ENCODE results near the gene COL23A1.

Gene COL23A1

GRCh38 chr5:178479261-178479660 lies 110.9 kb downstream of the COL23A1 start:
- no peak overlapping the region for H3K4me3 ChIP-seq (replicated peaks; ENCODE audit: low read depth, low read length)
- DNase-seq (ENCODE audit: extremely low read depth, low read depth) = no peak
- no peak for TF ChIP-seq CTCF (IDR thresholded peaks at IDR 0.05; ENCODE audit: low read depth, low read length, missing control alignments)

GRCh38 chr5:178478370-178478769 lies 111.8 kb downstream of the COL23A1 start:
- no peak overlapping the region for H3K4me3 ChIP-seq (replicated peaks; ENCODE audit: low read depth, low read length)
- TF ChIP-seq CTCF (IDR thresholded peaks at IDR 0.05; ENCODE audit: low read depth, low read length, missing control alignments) = no peak
- no peak for DNase-seq (ENCODE audit: extremely low read depth, low read depth)

GRCh38 chr5:178477802-178478201 lies 112.4 kb downstream of the COL23A1 start:
- H3K4me3 ChIP-seq (replicated peaks; ENCODE audit: low read depth, low read length) = no peak overlapping the region
- no peak for DNase-seq (ENCODE audit: extremely low read depth, low read depth)
- no peak for TF ChIP-seq CTCF (IDR thresholded peaks at IDR 0.05; ENCODE audit: low read depth, low read length, missing control alignments)

GRCh38 chr5:178476972-178477754 lies 113.0 kb downstream of the COL23A1 start:
- DNase-seq (ENCODE audit: extremely low read depth, low read depth) = no peak
- H3K4me3 ChIP-seq (replicated peaks; ENCODE audit: low read depth, low read length) = no peak overlapping the region
- TF ChIP-seq CTCF (IDR thresholded peaks at IDR 0.05; ENCODE audit: low read depth, low read length, missing control alignments) = no peak

GRCh38 chr5:178476531-178476930 lies 113.7 kb downstream of the COL23A1 start:
- H3K4me3 ChIP-seq (replicated peaks; ENCODE audit: low read depth, low read length) = no peak overlapping the region
- no peak for DNase-seq (ENCODE audit: extremely low read depth, low read depth)
- TF ChIP-seq CTCF (IDR thresholded peaks at IDR 0.05; ENCODE audit: low read depth, low read length, missing control alignments) = no peak

GRCh38 chr5:178475422-178475821 lies 114.8 kb downstream of the COL23A1 start:
- TF ChIP-seq CTCF (IDR thresholded peaks at IDR 0.05; ENCODE audit: low read depth, low read length, missing control alignments) = no peak
- H3K4me3 ChIP-seq (replicated peaks; ENCODE audit: low read depth, low read length) = no peak overlapping the region
- no peak for DNase-seq (ENCODE audit: extremely low read depth, low read depth)
